Kidney (tissue), 14 donors: ENCODE measurements around the gene HSPA8. TPM values are rescaled to one million over a fixed set of nuclear protein-coding genes. Genes with fewer than 3 reads are reported as not detected.

ENCODE experiments used
- DNase-seq, 5 donors: peaks; one replicate each; pipeline ENCODE4 v3.0.0-alpha.2; 2013 to 2020
- FAIRE-seq: peaks from 2 replicates; lab custom pipeline; 2012; peaks lifted over from hg19 to GRCh38; lab: Jason Lieb, UNC
- H3K27ac ChIP-seq, 2 donors: one replicate each; pipeline ENCODE4 v1.7.0; 2013; ENCODE audit warnings: low read depth in 2 of 2, low read length in 2 of 2, inconsistent platforms in 1 of 2
- H3K27me3 ChIP-seq: one replicate; pipeline ENCODE4 v1.7.1; 2013; ENCODE audit warnings: low read length, inconsistent platforms; ENCODE audit not compliant: control insufficient read depth, insufficient read depth
- H3K36me3 ChIP-seq, 3 donors: one replicate each; pipeline versions ENCODE4 v1.7.0 to v1.7.1; 2013; ENCODE audit warnings: low read length in 3 of 3, control low read depth in 1 of 3, inconsistent platforms in 1 of 3; ENCODE audit not compliant: insufficient read depth in 3 of 3, control insufficient read depth in 2 of 3
- H3K4me1 ChIP-seq, 3 donors: one replicate each; pipeline versions ENCODE4 v1.7.0 to v1.7.1; 2013; ENCODE audit warnings: low read length in 3 of 3, inconsistent platforms in 1 of 3, low read depth in 1 of 3; ENCODE audit not compliant: control insufficient read depth in 2 of 3, insufficient read depth in 2 of 3
- H3K4me3 ChIP-seq, 3 donors: one replicate each; pipeline versions ENCODE4 v1.7.0 to v1.8.1; 2013; ENCODE audit warnings: low read length in 3 of 3, control low read depth in 1 of 3, inconsistent platforms in 1 of 3
- H3K9ac ChIP-seq, 3 donors: one replicate each; pipeline versions ENCODE4 v1.7.0 to v1.7.1; 2013; ENCODE audit warnings: low read length in 3 of 3, control low read depth in 1 of 3, inconsistent platforms in 1 of 3
- H3K9me3 ChIP-seq, 3 donors: one replicate each; pipeline versions ENCODE4 v1.7.0 to v1.7.1; 2013; ENCODE audit warnings: low read length in 3 of 3, control low read depth in 1 of 3, inconsistent platforms in 1 of 3; ENCODE audit not compliant: control insufficient read depth in 2 of 3, insufficient read depth in 1 of 3
- CTCF ChIP-seq: IDR thresholded peaks from 3 replicates; pipeline ENCODE4 v1.5.1; 2012; ENCODE audit warnings: mild to moderate bottlenecking, moderate library complexity, borderline replicate concordance; ENCODE audit not compliant: insufficient read depth; ENCODE audit errors: extremely low read depth
- intact Hi-C: fragments of 100-400 bp; cut with DNase I; formaldehyde crosslinking; loops from one replicate; pipeline ENCODE4 v1.11.1; 2022
- polyA plus RNA-seq: library from polyadenylated mRNA; stranded (reverse); fragments of 350-450 nt; fragmentation: Illumina TruSeq; extraction: RNeasy Lipid Tissue Mini Kit (QIAGEN cat#74804); gene quantifications from one replicate; pipeline ENCODE4 v1.2.3, GENCODE V29; 2014; ENCODE audit warnings: low read depth, low replicate concordance; ENCODE audit not compliant: insufficient read depth
- total RNA-seq: library from RNA; stranded (reverse); fragmentation: NEBNext Ultra II Directional; extraction: Animal tissue kit (Norgen Biotek cat#: 25700); gene quantifications from one replicate; pipeline ENCODE4 v1.2.1, GENCODE V29; 2021
- donor health status: control.
- donor health status: control.
- donor health status: control.
- donor health status: control.
- donor health status: control.
- donor health status: DM: yes; HTN: yes; CAD: no.
- donor health status: Normal renal cell carcinoma (clear cell type).

The HSPA8 gene
- total and polyA plus RNA-seq, 2 donors from 2014 or later, result 869 to 1,081 TPM

DNA sequence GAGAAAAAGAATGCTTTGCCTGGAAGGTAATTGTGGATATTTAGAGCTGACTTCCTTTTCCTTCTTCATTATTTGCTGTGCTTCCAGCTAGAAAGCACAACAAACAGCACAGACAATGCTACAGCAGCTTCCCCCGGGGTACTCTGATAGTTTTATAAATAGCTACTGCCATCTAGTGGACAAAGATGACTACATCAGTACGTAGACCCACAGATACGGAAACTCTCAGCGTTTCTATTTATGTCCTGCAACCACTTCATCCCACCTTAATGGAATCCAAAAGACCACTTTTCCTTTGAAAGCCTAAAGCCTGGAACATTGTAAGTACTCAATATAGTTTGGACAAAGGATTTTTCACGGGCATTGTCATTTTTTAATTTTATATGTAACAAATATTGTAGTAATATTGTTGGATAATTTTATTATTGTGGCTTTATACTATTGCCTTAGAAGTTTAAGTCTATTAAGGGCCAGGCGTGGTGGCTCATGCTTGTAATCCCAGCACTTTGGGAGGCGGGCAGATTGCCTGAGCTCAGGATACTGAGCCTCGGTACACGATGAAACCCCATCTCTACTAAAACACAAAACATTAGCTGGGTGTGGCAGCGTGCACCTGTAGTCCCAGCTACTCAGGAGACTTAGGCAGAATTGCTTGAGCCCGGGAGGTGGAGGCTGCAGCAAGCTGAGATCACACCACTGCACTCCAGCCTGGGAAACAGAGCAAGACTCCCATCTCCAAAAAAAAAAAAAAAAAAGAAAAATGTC lies 7.5 kb downstream of the HSPA8 start:
- Histone ChIP-seq H3K9me3 (no peaks in the 10 kb centered on the region), H3K27me3 (no peaks in the 10 kb centered on the region), H3K4me3 (no peak overlapping the region), H3K36me3 (peaks cover 24 to 38% (median 32%) of the 10 kb centered on the region in 3 donors), H3K9ac (no peak overlapping the region), H3K27ac (no peak overlapping the region), H3K4me1 (peaks cover 10 to 24% (median 17%) of the 10 kb centered on the region in 3 donors)
- DNase-seq (peak in 3 of 5 donors; percentile 23 to 87 (median 85)), FAIRE-seq (peak; percentile 25)
- intact Hi-C loops, result no loop called here
- peak; percentile 56 for TF ChIP-seq CTCF

DNA sequence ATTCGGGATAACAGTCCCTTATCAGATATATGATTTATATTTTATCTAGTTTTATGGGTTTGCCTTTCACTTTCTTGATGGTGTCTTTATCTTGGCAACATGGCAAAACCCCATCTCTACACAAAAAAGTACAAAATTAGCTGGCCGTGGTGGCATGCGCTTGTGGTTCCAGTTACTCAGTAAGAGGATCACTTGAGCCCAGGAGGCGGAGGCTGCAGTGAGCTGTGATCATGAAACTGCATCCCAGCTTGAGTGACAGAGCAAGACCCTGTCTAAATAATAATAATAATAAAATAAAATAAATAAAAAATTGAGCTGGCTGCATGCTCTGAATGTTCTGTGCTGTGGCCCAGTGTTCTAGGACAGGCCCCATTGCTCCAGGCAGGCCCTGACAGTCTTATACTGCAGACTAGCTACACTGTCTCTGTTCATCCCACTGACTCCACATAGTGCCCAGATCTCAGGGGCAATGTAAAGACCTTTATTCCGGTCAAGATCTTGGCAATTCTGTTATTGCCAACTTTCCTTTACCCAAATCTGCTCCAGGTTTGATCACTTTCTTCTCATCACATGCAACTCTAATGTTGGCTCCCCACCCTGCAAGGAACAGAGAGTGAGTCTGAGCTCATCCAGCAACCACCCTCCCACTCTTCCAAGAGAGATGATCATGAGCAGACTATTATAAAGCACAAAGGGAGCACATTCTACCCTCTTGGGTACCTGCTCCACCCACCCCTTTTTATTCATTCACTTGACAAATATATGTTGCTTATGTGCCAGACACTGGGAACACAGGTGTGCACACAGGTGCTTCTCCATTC lies 8.8 kb downstream of the HSPA8 start:
- peaks cover 0 to 10% (median 7%) of the 10 kb centered on the region in 3 donors for H3K4me1 ChIP-seq
- no peaks in the 10 kb centered on the region for H3K9me3 ChIP-seq
- DNase-seq (no peak), FAIRE-seq (no peak)
- no peak overlapping the region for H3K27ac ChIP-seq
- H3K4me3 ChIP-seq, result no peak overlapping the region
- intact Hi-C loops, result no loop called here
- TF ChIP-seq CTCF, result no peak
- H3K9ac ChIP-seq, result no peak overlapping the region
- no peaks in the 10 kb centered on the region for H3K27me3 ChIP-seq
- H3K36me3 ChIP-seq, result peaks cover 16 to 24% (median 20%) of the 10 kb centered on the region in 3 donors

DNA sequence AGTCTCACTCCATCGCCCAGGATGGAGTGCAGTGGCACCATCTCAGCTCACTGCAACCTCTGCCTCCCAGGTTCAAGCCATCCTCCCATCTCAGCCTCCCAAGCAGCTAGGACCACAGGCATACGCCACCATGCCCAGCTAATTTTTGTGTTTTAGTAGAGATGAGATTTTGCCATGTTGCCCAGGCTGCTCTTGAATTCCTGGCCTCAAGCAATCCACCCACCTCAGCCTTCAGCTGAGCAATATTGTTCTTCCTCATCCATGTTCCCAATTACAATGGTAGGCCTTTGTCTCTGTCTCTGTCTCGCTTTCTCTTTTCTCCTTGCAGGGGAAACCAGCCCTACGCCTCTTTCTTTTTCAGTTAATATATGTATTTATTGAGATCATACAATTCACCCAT lies 10.3 kb downstream of the HSPA8 start:
- no peak overlapping the region for H3K4me3 ChIP-seq
- no peak for DNase-seq
- peaks cover 3 to 10% (median 10%) of the 10 kb centered on the region in 3 donors for H3K36me3 ChIP-seq
- H3K9ac ChIP-seq, result no peak overlapping the region
- H3K4me1 ChIP-seq, result peaks cover 0 to 2% (median 0%) of the 10 kb centered on the region in 3 donors
- no peak for FAIRE-seq
- no peaks in the 10 kb centered on the region for H3K27me3 ChIP-seq
- TF ChIP-seq CTCF, result no peak
- H3K27ac ChIP-seq, result no peak overlapping the region
- H3K9me3 ChIP-seq, result no peaks in the 10 kb centered on the region
- intact Hi-C loops, result no loop called here
